Right lobe of liver (tissue), 6 donors: ENCODE measurements around the gene ODR4. TPM values are rescaled to one million over a fixed set of nuclear protein-coding genes. Genes with fewer than 3 reads are reported as not detected.
"Not testable (repeated sequence)": the region's sequence is repeated elsewhere in the genome, so short reads cannot be mapped to it uniquely, and the experiment has no call there.

Experiments used
- ATAC-seq, 4 donors: fragments of 200-7000 bp; cut with Tn5 transposase; one replicate each; pipeline ENCODE4 v1.9.1; 2020; ENCODE audit warnings: mild to moderate bottlenecking in 4 of 4, moderate library complexity in 4 of 4
- DNase-seq, 3 donors: peaks; one replicate each; pipeline ENCODE4 v3.0.0-alpha.2; 2020
- H3K27ac ChIP-seq, 3 donors: fragments of 200-600 bp; one replicate each; pipeline ENCODE4 v1.8.0; 2022
- H3K27me3 ChIP-seq, 2 donors: fragments of 200-600 bp; one replicate each; pipeline ENCODE4 v1.8.0; 2022
- H3K36me3 ChIP-seq, 4 donors: fragments of 200-600 bp; sonication (generic) in 1 of 4; one replicate each; pipeline versions ENCODE4 v1.5.1 to v1.8.0; 2017 to 2022; ENCODE audit warnings: control low read depth in 1 of 4
- H3K4me1 ChIP-seq, 4 donors: fragments of 200-600 bp; sonication (generic) in 1 of 4; one replicate each; pipeline versions ENCODE4 v1.5.1 to v1.8.0; 2017 to 2022; ENCODE audit warnings: control low read depth in 1 of 4
- H3K4me3 ChIP-seq, 3 donors: fragments of 200-600 bp; one replicate each; pipeline ENCODE4 v1.8.0; 2022
- H3K9me3 ChIP-seq, 4 donors: fragments of 200-600 bp; sonication (generic) in 1 of 4; one replicate each; pipeline versions ENCODE4 v1.5.1 to v1.8.0; 2017 to 2022; ENCODE audit warnings: control low read depth in 1 of 4
- POLR2A ChIP-seq: fragments of 450-650 bp; IDR thresholded peaks from one replicate; pipeline ENCODE4 v1.6.1; 2017; ENCODE audit warnings: antibody characterized with exemption, mild to moderate bottlenecking
- WGBS: methylation state at CpG from one replicate; pipeline ENCODE4 v1.1.6; 2018; ENCODE audit warnings: low coverage, low lambda C conversion rate; ENCODE audit not compliant: insufficient coverage; ENCODE audit errors: missing lambda C conversion rate; 5-methylcytosine and 5-hydroxymethylcytosine counted together
- intact Hi-C, 2 donors: fragments of 100-400 bp; cut with DNase I; formaldehyde crosslinking; loops; one replicate each; pipeline versions ENCODE4 v1.11.2 to v1.14.1; 2022
- total RNA-seq, 6 experiments: library from RNA; depleted of rRNA in 2 of 6; stranded (reverse); fragments of >200 nt in 2 of 6; fragmentation: NEBNext Ultra II Directional in 3 of 6; extraction: Animal tissue kit (Norgen Biotek cat#: 25700) in 3 of 6; gene quantifications; one replicate each; pipeline versions ENCODE4 v1.1.0 to v1.2.4, GENCODE V29; 2016 to 2023
- TF ChIP-seq, protein P1 (sequence below), 4 donors: fragments of 200-600 bp in 3 of 4; fragments of 450-650 bp in 1 of 4; IDR thresholded peaks; one replicate each; pipeline versions ENCODE4 v1.5.1 to v1.8.0; 2016 to 2022; ENCODE audit warnings: antibody characterized with exemption in 4 of 4, mild to moderate bottlenecking in 2 of 4
- donor health status: DM: no; HTN: yes; CAD: no.
- donor health status: DM: no; HTN: no; CAD: no.
- donor health status: DM: no; HTN: no; CAD: no.
- donor health status: DM: no; HTN: yes; CAD: no.
- donor health status: DM: no; HTN: yes; CAD: no.

Gene ODR4
- total RNA-seq, 6 experiments from 2014 or later: 13.0 to 16.7 (median 14.7) TPM

DNA sequence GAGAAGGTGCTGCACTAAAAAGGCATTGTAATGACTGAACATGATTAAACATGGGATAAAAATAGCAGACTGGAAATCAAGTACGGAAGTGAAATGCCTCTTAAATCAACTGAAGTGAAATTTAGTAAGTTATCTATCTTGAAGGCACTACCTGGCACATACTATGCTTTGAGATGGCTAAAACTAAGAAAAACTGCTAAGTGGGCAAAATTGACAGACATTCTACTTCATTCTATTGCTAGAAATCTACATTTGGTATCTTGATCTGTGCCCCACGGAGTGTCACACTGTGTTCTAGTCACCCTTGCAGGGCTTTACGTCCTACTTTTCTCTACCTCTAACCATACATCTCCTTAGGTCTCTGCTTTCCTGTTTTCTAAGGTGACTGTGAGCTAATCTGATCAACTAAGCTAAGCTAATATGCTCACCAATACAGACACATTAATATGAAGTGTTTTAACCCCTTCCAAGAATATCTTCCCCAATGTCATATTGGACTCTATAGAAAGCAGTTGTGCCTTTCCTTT lies 81.2 kb downstream of the ODR4 start:
- no peak for ATAC-seq
- no peak overlapping the region for H3K4me3 ChIP-seq
- intact Hi-C loops: no loop called here
- H3K9me3 ChIP-seq: no peaks in the 10 kb centered on the region
- no peaks in the 10 kb centered on the region for H3K27me3 ChIP-seq
- TF ChIP-seq POLR2A: no peak
- TF ChIP-seq, protein P1, sequence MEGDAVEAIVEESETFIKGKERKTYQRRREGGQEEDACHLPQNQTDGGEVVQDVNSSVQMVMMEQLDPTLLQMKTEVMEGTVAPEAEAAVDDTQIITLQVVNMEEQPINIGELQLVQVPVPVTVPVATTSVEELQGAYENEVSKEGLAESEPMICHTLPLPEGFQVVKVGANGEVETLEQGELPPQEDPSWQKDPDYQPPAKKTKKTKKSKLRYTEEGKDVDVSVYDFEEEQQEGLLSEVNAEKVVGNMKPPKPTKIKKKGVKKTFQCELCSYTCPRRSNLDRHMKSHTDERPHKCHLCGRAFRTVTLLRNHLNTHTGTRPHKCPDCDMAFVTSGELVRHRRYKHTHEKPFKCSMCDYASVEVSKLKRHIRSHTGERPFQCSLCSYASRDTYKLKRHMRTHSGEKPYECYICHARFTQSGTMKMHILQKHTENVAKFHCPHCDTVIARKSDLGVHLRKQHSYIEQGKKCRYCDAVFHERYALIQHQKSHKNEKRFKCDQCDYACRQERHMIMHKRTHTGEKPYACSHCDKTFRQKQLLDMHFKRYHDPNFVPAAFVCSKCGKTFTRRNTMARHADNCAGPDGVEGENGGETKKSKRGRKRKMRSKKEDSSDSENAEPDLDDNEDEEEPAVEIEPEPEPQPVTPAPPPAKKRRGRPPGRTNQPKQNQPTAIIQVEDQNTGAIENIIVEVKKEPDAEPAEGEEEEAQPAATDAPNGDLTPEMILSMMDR (IDR thresholded peaks at IDR 0.05): no peak
- H3K27ac ChIP-seq: no peak overlapping the region
- no peak for DNase-seq
- H3K36me3 ChIP-seq: no peaks in the 10 kb centered on the region
- H3K4me1 ChIP-seq: no peaks in the 10 kb centered on the region
- WGBS: 81% methylated on average over 3 of the region's 3 CpGs

DNA sequence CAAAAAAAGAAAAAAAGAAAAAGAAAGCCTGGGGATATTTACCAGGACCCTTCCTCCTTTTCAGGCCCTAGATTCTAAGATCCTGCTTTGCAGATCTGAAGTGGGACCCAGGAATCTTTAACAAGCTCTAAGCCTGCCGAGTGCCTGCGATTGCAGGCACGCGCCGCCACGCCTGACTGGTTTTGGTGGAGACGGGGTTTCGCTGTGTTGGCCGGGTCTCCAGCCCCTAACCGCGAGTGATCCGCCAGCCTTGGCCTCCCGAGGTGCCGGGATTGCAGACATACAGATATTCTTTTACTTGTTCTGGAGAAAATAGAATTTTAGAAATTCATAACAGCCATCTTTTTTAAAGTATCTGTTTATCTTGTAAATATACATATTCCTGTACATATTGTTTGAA lies 83.5 kb downstream of the ODR4 start:
- H3K4me3 ChIP-seq, H3K27ac ChIP-seq, H3K4me1 ChIP-seq, H3K27me3 ChIP-seq, DNase-seq, ATAC-seq, H3K9me3 ChIP-seq, H3K36me3 ChIP-seq, intact Hi-C loops: not testable (repeated sequence)
- WGBS: 84% methylated on average over 6 of the region's 14 CpGs

DNA sequence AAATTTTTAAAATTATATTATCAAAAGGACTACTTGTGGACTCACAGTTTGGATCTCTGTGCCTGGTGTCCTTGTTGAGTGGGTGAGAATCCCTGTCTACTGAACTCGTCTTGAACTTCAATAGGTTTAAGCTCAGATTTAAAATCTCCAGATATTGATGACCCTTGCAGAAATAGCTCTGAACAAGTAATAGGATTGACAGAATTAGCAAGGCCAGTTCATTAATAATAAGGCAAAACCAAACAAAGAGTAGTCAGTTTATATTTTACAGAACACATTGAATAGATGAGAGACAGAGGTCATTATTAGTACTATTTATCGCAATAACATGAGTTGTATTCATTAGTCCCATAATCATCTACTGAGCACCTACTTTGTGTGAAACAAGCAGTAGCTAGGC lies 85.4 kb downstream of the ODR4 start, which contains the start of gene PDC:
PDC (minus strand) TSS at position 101 of the 400 bp plus-strand sequence. CDS start 11,655 bp downstream, outside the sequence.
- DNase-seq: no peak
- intact Hi-C loops: no loop called here
- Histone ChIP-seq H3K4me3 (no peak within 1 kb of the TSS), H3K27me3 (no peaks in the 10 kb centered on the region), H3K4me1 (no peaks in the 10 kb centered on the region), H3K9me3 (no peaks in the 10 kb centered on the region), H3K36me3 (no peaks in the 10 kb centered on the region), H3K27ac (no peak within 1 kb of the TSS)
- ATAC-seq: no peak
- TF ChIP-seq POLR2A: no peak
- TF ChIP-seq, protein P1 (IDR thresholded peaks at IDR 0.05): no peak
- WGBS: 75% methylated on average over 2 of the region's 2 CpGs

DNA sequence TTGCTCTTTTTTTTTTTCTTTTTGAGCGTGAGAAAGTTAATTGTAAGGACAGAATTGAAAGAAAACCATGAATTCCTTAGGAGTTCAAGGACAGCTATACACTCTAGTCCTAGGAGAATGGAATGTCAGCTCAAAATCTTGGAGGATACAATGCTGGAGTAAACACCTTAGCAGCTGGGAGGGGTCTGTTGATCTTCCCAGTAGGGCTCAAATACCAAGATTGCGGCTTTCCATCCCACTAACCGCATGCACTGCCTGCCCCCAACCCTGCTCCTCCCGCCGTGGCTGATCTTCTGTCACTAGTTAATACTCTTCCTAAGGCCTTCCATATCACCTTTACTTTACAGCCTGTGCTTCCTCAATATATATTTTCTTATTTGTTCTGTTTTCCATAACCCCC lies 87.9 kb downstream of the ODR4 start:
- DNase-seq (no peak), ATAC-seq (no peak)
- WGBS: 33% methylated on average over 3 of the region's 5 CpGs
- Histone ChIP-seq H3K4me3 (no peak overlapping the region), H3K36me3 (no peaks in the 10 kb centered on the region), H3K4me1 (no peaks in the 10 kb centered on the region), H3K27ac (no peak overlapping the region), H3K9me3 (no peaks in the 10 kb centered on the region), H3K27me3 (no peaks in the 10 kb centered on the region)
- no peak for TF ChIP-seq POLR2A
- TF ChIP-seq, protein P1 (IDR thresholded peaks at IDR 0.05): no peak
- intact Hi-C loops: no loop called here

DNA sequence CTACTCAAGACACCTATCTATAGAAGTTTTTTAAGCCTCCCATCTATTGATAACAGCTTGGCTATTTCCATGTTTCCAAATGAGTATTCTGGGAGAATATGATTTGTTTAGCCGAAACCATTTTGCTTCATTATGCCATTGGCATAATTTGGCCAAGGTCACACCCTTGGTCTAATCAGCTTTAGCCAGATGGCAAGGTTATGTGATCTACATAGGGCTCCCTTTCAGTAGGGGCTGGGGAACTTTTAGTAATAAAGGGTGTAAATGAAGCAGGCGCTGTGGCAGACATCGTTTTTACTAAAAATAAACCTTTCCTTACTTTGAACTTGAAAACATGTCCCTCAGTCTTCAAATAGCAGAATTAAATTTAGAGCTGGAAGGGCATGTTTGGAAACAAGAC lies 88.3 kb downstream of the ODR4 start:
- no peaks in the 10 kb centered on the region for H3K27me3 ChIP-seq
- no peaks in the 10 kb centered on the region for H3K36me3 ChIP-seq
- intact Hi-C loops: no loop called here
- H3K4me3 ChIP-seq: no peak overlapping the region
- no peak for TF ChIP-seq POLR2A
- TF ChIP-seq, protein P1 (IDR thresholded peaks at IDR 0.05): no peak
- ATAC-seq (no peak), DNase-seq (no peak)
- whole genome bisulfite sequencing: 71% methylated on average over 3 of the region's 3 CpGs
- H3K4me1 ChIP-seq: no peaks in the 10 kb centered on the region
- H3K27ac ChIP-seq: no peak overlapping the region
- no peaks in the 10 kb centered on the region for H3K9me3 ChIP-seq

DNA sequence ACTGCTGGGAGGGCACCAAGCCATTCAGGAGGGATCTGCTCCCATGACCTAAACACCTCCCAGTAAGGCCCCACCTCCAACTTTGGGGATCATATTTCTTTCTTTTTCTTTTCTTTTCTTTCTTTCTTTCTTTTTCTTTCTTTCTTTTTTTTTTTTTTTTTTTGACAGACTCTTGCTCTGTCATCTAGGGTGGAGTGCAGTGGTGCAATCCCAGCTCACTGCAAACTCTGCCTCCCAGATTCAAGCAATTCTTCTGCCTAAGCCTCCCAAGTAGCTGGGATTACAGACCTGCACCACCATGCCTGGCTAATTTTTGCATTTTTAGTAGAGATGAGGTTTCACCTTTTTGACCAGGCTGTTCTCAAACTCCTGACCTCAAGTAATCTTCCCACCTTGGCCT lies 89.9 kb downstream of the ODR4 start:
- H3K4me1 ChIP-seq: not testable (repeated sequence)

More for the DNA sequence above, 89.9 kb downstream of the ODR4 start:
- intact Hi-C loops, H3K27me3 ChIP-seq, ATAC-seq, H3K4me3 ChIP-seq, DNase-seq, H3K9me3 ChIP-seq, H3K27ac ChIP-seq, H3K36me3 ChIP-seq: not testable (repeated sequence)
